CD4-positive, alpha-beta T cell treated with Interleukin-4 for 4 hours (primary cell): ENCODE results near the gene CDC42BPG.

Experiments
- DNase-seq: peaks from one replicate; pipeline ENCODE4 v3.0.0-alpha.2; 2020

Gene CDC42BPG

GRCh38 chr11:64863391-64864060, 19.1 kb upstream of the CDC42BPG start:
- DNase-seq = no peak

- DNase-seq = no peak
Measured at GRCh38 chr11:64862987-64863390, 18.5 kb upstream of the CDC42BPG start.

GRCh38 chr11:64861227-64861975, 16.9 kb upstream of the CDC42BPG start:
- no peak for DNase-seq

- DNase-seq = peak; percentile 79
Measured at GRCh38 chr11:64859542-64860414, 15.3 kb upstream of the CDC42BPG start.

GRCh38 chr11:64858467-64859263, 14.2 kb upstream of the CDC42BPG start:
- DNase-seq = peak; percentile 51

- no peak for DNase-seq
Measured at GRCh38 chr11:64857485-64857884, 13.0 kb upstream of the CDC42BPG start.

- DNase-seq = peak; percentile 47
Measured at GRCh38 chr11:64856382-64857227, 12.2 kb upstream of the CDC42BPG start.

GRCh38 chr11:64855596-64856304, 11.3 kb upstream of the CDC42BPG start:
- no peak for DNase-seq

- DNase-seq = peak; percentile 59
Measured at GRCh38 chr11:64854534-64855502, 10.4 kb upstream of the CDC42BPG start.

GRCh38 chr11:64854157-64854533, 9.7 kb upstream of the CDC42BPG start:
- no peak for DNase-seq

- DNase-seq = peak; percentile 23
Measured at GRCh38 chr11:64853709-64854108, 9.3 kb upstream of the CDC42BPG start.

- DNase-seq = no peak
Measured at GRCh38 chr11:64852804-64853509, 8.5 kb upstream of the CDC42BPG start.

- no peak for DNase-seq
Measured at GRCh38 chr11:64851831-64852351, 7.4 kb upstream of the CDC42BPG start.

GRCh38 chr11:64850979-64851567, 6.6 kb upstream of the CDC42BPG start:
- DNase-seq = peak; percentile 56

GRCh38 chr11:64849598-64850356, 5.3 kb upstream of the CDC42BPG start:
- no peak for DNase-seq

GRCh38 chr11:64848826-64849597, 4.6 kb upstream of the CDC42BPG start:
- no peak for DNase-seq
